DOHH2 (cell line): ENCODE measurements around the gene ADAMTSL1.

Experiments
- H3F3A ChIP-seq: fragments of 200-600 bp; sonication (generic), shearing (Covaris generic); 2 replicates; pipeline ENCODE4 v1.6.0; 2016; ENCODE audit warnings: antibody characterized with exemption, mild to moderate bottlenecking; ENCODE audit not compliant: control insufficient read depth, insufficient read depth
- H3K27ac ChIP-seq: fragments of 200-600 bp; sonication (generic); 2 replicates; pipeline ENCODE4 v1.5.1; 2014; ENCODE audit warnings: low read depth, mild to moderate bottlenecking, low read length, moderate library complexity
- H3K27me3 ChIP-seq: fragments of 200-600 bp; sonication (generic); 2 replicates; pipeline ENCODE4 v1.6.1; 2014; ENCODE audit warnings: mild to moderate bottlenecking, low read length, mixed read lengths; ENCODE audit not compliant: control insufficient read depth
- H3K36me3 ChIP-seq: fragments of 200-600 bp; sonication (generic); 2 replicates; pipeline ENCODE4 v1.6.1; 2014; ENCODE audit warnings: mild to moderate bottlenecking, low read length, moderate library complexity, mixed read lengths; ENCODE audit not compliant: control insufficient read depth
- H3K4me1 ChIP-seq: fragments of 200-600 bp; sonication (generic); 2 replicates; pipeline ENCODE4 v1.6.1; 2014; ENCODE audit warnings: mild to moderate bottlenecking, low read length, mixed read lengths; ENCODE audit not compliant: control insufficient read depth
- H3K4me2 ChIP-seq: fragments of 200-600 bp; sonication (generic); 2 replicates; pipeline ENCODE4 v1.6.0; 2014; ENCODE audit warnings: mild to moderate bottlenecking, low read length, moderate library complexity
- H3K4me3 ChIP-seq: fragments of 200-600 bp; sonication (generic); 2 replicates; pipeline ENCODE4 v1.5.1; 2014; ENCODE audit warnings: mild to moderate bottlenecking, low read length, mixed read lengths
- H3K79me2 ChIP-seq: fragments of 200-600 bp; sonication (generic); 2 replicates; pipeline ENCODE4 v1.6.1; 2014; ENCODE audit warnings: mild to moderate bottlenecking, low read length, mixed read lengths; ENCODE audit not compliant: control insufficient read depth
- H3K9me2 ChIP-seq: fragments of 200-600 bp; sonication (generic); replicated peaks from 2 replicates; pipeline ENCODE4 v1.6.1; 2014; ENCODE audit warnings: mild to moderate bottlenecking, low read length, mixed read lengths; ENCODE audit not compliant: control insufficient read depth
- H3K9me3 ChIP-seq: fragments of 200-600 bp; sonication (generic); 2 replicates; pipeline ENCODE4 v1.6.1; 2014; ENCODE audit warnings: antibody characterized with exemption, low read length, mixed read lengths; ENCODE audit not compliant: control insufficient read depth, insufficient read depth
- H4K20me1 ChIP-seq: fragments of 200-600 bp; sonication (generic); 2 replicates; pipeline ENCODE4 v1.6.0; 2014; ENCODE audit warnings: low read depth, mild to moderate bottlenecking, antibody characterized with exemption, low read length, moderate library complexity; ENCODE audit not compliant: control insufficient read depth, insufficient read depth
- CTCF ChIP-seq: fragments of 200-600 bp; sonication (generic); IDR thresholded peaks from one replicate; pipeline ENCODE4 v1.5.1; 2014; ENCODE audit warnings: antibody characterized with exemption, mild to moderate bottlenecking, low read depth, low read length; ENCODE audit not compliant: poor library complexity, severe bottlenecking
- EZH2phosphoT487 ChIP-seq: fragments of 200-600 bp; sonication (generic); IDR thresholded peaks from 2 replicates; pipeline ENCODE4 v1.6.1; 2017; ENCODE audit warnings: borderline replicate concordance, mild to moderate bottlenecking, antibody characterized with exemption, low read length, moderate library complexity, mixed read lengths

Gene ADAMTSL1

GRCh38 chr9:18463991-18464390, 10.0 kb upstream of the ADAMTSL1 start:
- no peaks in the 10 kb centered on the region for H3F3A ChIP-seq
- H3K27me3 ChIP-seq: no peaks in the 10 kb centered on the region
- H3K36me3 ChIP-seq: no peaks in the 10 kb centered on the region
- H3K9me2 ChIP-seq: no peaks in the 10 kb centered on the region
- no peak overlapping the region for H3K27ac ChIP-seq
- no peaks in the 10 kb centered on the region for H3K79me2 ChIP-seq
- H3K4me1 ChIP-seq: no peaks in the 10 kb centered on the region
- no peaks in the 10 kb centered on the region for H3K9me3 ChIP-seq
- H3K4me2 ChIP-seq: no peak overlapping the region
- TF ChIP-seq EZH2phosphoT487 (no peak), CTCF (no peak)
- H3K4me3 ChIP-seq: no peak overlapping the region
- H4K20me1 ChIP-seq: no peaks in the 10 kb centered on the region

- H3K4me2 ChIP-seq: no peak overlapping the region
- H3K9me3 ChIP-seq: no peaks in the 10 kb centered on the region
- H3K4me1 ChIP-seq: no peaks in the 10 kb centered on the region
- no peaks in the 10 kb centered on the region for H3K79me2 ChIP-seq
- no peaks in the 10 kb centered on the region for H3K27me3 ChIP-seq
- no peaks in the 10 kb centered on the region for H3F3A ChIP-seq
- H3K36me3 ChIP-seq: no peaks in the 10 kb centered on the region
- no peak overlapping the region for H3K27ac ChIP-seq
- no peaks in the 10 kb centered on the region for H4K20me1 ChIP-seq
- no peak overlapping the region for H3K4me3 ChIP-seq
- H3K9me2 ChIP-seq: no peaks in the 10 kb centered on the region
- TF ChIP-seq CTCF (no peak), EZH2phosphoT487 (no peak)
Measured at GRCh38 chr9:18466101-18466500, 7.9 kb upstream of the ADAMTSL1 start.

GRCh38 chr9:18467696-18468095, 6.3 kb upstream of the ADAMTSL1 start:
- Histone ChIP-seq H3K4me2 (no peak overlapping the region), H3K36me3 (no peaks in the 10 kb centered on the region), H3K27ac (no peak overlapping the region), H3K4me1 (no peaks in the 10 kb centered on the region), H4K20me1 (no peaks in the 10 kb centered on the region), H3K9me2 (no peaks in the 10 kb centered on the region), H3K4me3 (no peak overlapping the region), H3K27me3 (no peaks in the 10 kb centered on the region), H3F3A (no peaks in the 10 kb centered on the region), H3K79me2 (no peaks in the 10 kb centered on the region), H3K9me3 (no peaks in the 10 kb centered on the region)
- TF ChIP-seq EZH2phosphoT487 (no peak), CTCF (no peak)

GRCh38 chr9:18472435-18472834, 1.5 kb upstream of the ADAMTSL1 start:
- Histone ChIP-seq H3K36me3 (no peaks in the 10 kb centered on the region), H3K27ac (no peak overlapping the region), H3K4me3 (no peak overlapping the region), H3K27me3 (peaks cover 26% of the 10 kb centered on the region), H3K9me3 (no peaks in the 10 kb centered on the region), H3K79me2 (no peaks in the 10 kb centered on the region), H3K4me1 (no peaks in the 10 kb centered on the region), H3F3A (no peaks in the 10 kb centered on the region), H3K4me2 (no peak overlapping the region), H4K20me1 (no peaks in the 10 kb centered on the region), H3K9me2 (no peaks in the 10 kb centered on the region)
- TF ChIP-seq CTCF (no peak), EZH2phosphoT487 (no peak)
